HG02981 (cell line): ENCODE data around the gene LDLRAP1.
"Not testable (repeated sequence)": the region's sequence is repeated elsewhere in the genome, so short reads cannot be mapped to it uniquely, and the experiment has no call there.

Source experiments
- ATAC-seq: cut with Tn5 transposase; IDR thresholded peaks from one replicate; pipeline ENCODE4 v1.9.1; 2021; ENCODE audit warnings: mild to moderate bottlenecking, moderate library complexity; ENCODE audit not compliant: unreplicated experiment

LDLRAP1 gene

DNA sequence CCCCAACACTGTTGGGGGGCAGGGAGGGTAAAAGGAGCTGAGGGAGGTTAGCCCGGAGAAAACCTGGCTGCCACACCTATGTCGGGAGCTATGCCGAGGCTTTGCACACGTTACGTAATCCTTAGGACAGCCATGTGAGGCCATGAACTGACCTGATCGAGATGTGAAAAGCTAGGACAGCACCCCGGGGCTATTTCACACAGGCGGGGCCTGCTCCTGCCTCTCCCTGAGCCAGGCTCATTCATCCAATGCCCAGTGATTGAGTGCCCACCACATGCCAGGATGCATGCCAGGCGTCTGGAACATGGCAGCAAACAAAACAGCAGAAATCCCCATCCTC is 30.2 kb downstream of the LDLRAP1 start:
- ATAC-seq, result no peak

DNA sequence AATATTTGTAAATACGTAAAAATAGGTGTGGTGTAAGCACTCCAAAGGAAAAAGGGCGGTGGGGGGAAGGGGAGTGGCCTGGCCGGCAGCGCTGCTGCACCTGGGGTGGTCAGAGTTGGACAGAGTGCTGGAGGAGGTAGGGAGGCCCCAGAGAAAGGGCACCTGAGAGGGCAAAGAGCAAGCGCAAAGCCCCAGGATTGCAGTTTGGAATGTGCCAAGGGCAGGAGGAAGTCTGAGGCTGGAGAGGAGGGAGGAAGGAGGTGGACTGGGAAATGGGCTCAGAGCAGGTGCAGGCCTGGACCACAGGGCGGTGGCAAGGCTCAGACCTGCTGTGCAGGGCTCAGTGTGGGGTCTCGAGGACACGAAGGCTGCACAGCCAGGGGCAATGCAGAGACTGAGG is 30.6 kb downstream of the LDLRAP1 start:
- no peak for ATAC-seq

DNA sequence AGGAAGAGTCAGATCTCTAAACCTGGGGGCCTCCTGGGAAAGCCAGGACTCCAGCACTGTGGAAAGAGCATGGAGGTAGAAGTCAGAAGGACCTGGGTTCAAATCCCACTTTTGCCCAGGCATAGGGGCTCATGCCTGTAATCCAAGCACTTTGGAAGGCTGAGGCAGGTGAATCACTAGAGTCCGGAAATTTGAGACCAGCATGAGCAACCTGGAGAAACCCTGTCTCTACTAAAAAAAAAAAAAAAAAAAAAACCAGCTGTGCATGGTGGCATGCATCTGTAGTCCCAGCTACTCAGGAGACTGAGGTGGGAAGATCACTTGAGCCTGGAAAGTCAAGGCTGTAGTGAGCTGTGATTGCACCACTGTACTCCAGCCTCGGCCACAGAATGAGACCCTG is 31.8 kb downstream of the LDLRAP1 start:
- no peak for ATAC-seq

DNA sequence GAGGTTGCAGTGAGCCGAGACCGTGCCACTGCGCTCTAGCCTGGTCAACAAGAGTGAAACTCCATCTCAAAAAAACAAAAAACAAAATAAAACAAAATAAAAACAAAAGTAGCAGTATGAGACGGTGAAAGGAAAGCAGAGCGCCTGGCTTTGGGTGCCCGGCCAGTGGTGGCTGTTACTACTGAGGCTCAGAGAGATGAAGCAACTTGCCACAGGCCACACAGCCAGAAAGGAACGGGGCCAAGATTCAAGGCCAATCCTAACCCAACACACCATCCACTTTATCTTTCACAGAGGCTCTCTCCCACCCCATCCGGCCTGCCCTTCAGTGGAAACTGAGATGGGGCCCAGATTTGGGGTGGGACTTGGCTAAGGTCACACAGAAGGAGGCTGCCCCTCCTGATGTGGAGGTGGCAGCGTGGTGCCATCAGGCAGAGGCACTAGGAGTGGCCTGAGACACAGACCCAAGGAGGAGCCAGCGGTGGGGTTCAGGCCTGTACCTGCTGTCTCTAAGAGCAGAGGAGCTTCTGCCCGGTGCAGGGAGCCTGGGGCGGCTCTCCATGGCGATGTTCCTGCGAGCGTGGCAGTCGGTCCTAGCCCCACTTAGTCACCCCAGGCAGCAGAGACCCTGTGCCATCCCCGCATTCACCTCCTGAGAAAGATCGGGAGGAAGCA is 33.2 kb downstream of the LDLRAP1 start:
- no peak for ATAC-seq

DNA sequence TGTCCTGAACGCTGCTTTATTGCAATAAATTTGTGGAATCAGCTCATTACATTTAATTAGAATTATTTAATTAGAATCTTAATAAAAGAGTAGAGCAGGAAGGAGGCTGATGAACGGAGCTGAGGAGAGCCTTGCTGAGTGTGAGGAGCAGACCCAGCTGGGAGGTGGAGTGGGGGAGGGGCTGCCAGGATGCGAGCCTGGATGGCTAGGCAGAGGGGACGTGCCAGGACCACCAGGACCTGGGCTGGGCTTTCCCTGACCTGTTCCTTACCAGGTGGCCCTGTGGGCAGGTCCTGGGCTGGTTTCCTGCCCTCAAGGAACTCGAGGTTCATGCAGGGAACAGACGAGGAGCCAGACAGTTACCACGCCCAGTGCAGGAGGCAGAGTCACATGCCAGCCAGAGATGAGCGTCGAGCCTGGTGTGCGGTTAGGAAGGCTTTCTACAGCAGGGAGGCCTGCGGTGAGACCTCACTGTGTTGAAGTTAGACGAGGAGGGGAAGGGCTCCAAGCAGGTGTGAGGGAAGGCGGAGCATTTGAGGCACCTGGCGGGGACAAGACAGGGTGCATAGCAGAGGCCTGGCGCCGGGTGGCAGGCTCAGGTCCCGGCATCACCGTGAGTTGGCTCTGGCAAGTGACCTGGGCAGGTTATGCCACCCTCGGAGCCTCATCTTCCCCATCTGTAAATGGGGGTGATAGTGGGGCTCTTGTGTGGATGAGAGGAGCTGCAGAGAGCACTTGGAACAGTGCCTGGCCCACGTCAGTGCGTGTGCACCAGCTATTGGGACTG is 33.9 kb downstream of the LDLRAP1 start:
- no peak for ATAC-seq

DNA sequence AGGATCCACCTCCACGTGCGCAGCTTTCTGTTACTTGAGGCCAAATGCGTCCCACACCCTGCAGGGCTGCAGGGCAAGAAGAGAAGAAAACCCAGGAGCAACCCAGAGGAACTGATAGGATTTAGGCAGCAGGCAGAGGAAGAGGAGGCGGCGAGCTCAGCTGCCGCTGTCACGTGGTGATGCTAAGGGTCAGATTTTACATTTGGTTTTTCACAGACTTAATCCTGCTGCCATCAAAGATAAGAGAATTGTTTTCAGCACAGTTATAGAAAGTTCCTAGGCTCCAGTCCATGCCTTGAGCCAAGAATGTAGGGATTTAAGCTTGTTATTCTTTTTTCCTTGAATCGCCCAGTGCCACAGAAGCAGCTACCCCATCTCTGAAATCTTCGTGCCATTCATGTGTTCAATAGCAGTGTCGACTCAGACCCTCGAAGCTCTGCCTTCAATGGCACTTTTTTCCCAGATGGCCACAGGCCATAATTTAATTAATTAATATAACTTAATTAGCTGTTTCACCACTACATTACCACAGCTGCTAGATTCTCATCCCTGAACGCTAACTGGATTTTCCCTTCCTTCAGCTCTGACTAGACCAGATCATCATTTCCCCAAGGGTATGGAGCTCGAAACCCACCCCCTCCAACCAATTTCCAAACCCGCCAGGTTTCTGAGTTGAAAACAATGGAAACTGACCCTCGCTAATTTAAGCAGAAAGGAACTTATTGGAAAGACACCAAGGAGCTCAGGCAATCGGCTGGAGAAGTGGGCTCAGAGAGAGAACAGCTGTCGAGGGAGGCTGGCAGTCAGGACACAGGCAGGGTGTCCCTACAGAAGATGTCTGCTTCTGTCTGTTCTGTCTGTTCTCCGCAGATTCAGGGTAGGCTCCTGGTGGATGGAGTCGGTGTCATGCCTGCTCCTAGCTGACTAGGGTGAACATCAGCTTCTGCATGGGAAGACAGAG is 36.2 kb downstream of the LDLRAP1 start:
- no peak for ATAC-seq

DNA sequence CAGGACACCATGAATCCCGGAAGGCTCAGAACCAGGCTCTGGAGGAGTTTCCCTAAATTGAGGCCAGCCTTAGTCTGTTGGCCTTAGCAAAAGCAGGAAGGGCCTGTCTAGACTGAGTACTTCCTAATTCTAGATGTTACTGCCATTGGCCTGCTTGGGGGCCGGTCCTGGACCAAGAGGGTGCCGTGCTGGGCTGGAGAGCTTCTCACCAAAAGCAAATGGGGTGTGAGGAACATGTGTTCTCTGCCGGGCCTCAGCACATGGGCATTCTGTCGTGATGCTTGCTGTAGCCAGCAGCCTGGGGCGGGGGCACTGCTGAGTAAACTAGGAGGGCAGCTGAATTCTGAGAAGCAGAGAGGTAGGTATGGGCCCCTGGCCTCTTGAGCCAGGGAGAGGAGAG is 37.5 kb downstream of the LDLRAP1 start:
- no peak for ATAC-seq

DNA sequence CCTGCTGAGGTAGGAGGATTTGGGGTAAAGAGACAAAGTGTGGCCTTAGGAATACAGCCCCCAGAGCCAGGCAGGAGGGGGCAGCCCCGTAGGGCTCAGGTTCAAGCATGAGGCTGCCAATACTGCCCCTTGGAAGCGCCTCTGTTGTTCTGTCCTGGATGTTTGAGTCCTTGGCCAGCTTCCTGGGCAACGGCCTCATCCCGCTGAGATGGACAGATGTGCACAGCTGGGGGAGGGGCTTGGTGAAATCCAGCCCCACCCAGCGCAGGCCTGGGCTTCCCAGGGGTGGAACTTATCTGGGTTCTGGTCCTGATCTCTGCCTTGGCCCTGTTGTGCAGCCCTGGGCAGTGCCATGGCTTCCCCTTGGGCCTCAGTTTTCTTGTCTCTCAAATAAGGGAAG is 38.4 kb downstream of the LDLRAP1 start:
- no peak for ATAC-seq

DNA sequence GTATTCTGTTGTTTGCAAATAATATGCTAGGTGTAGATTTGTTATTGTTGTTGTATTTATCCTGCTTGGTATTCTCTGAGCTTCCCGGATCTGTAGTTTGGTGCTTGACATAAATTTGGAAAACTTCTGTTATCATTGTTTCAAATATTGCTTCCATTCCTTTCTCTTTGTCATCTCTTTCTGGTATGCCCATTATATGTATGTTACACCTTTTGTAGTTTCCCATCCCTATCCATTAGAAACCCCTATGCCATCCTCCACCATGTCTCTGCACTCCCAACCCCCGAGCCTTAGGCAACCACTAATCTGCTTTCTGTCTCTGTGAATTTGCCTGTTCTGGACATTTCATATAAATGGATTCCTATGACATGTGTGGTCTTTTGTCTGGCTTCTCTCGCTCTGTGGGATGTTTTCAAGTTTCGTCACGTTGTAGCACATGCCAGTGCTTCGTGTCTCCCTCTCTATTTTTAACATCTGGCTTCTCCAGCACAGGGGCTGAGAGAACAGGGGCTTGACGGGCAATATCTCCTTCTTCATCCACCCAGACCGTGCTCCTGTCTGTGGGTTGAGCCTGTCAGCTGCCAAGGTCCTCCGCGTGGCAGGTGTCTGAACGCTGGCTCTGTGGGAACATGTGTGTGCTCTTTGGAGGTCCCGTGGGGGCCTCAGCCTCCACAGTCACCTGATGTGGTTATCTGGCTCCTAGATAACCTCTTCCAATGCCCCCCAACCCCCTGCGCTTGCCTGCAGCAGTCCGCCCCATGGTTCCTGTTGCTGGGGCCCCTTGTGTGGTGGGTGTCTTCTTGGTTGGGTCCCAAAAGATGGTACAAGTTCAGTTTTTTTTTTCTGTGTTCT is 40.3 kb downstream of the LDLRAP1 start:
- ATAC-seq, result no peak

DNA sequence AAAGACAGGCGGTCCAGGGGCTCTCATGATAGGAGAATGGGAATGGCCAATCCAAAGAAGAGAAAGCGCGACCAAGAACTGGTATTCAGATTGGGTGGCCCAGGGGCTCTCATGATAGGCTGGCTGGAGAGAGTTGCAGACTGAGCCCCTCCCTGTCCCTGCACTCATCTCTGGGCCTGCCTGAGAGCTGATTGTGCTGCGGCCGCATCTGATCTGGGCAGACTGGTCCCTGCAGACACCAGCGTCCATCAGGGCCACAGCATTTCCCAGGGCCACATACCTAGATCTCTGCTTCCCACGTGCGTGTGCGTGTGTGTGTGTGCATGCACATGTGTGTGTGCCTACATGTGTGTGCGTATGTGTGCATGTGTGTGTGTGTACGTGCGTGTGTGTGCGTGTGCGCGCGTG is 42.8 kb downstream of the LDLRAP1 start:
- no peak for ATAC-seq

DNA sequence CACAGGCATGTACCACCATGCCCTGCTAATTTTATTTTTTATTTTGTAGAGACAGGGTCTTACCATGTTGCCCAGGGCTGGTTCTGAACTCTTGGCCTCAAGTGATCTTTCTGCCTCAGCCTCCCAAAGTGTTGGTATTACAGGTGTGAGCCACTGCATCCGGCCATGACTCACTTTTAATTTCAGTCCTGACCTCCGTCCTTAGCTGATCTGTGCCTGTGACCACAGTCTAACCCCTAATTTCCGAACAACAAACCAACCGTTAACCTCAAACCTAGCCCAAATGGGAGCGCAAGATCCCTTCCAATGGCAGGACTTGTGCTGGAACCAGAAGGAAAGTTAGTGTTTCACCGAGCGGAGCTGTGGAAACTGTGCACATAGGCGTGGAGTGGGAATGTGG is 43.9 kb downstream of the LDLRAP1 start:
- no peak for ATAC-seq

DNA sequence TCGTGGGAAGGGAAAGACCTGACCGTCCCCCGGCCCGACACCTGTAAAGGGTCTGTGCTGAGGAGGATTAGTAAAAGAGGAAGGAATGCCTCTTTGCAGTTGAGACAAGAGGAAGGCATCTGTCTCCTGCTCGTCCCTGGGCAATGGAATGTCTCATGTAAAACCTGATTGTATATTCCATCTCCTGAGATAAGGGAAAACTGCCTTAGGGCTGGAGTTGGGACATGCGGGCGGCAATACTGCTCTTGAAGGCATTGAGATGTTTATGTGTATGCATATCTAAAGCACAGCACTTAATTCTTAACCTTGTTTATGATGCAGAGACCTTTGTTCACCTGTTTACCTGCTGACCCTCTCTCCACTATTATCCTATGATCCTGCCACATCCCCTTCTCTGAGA is 44.8 kb downstream of the LDLRAP1 start:
- ATAC-seq, result not testable (repeated sequence)

DNA sequence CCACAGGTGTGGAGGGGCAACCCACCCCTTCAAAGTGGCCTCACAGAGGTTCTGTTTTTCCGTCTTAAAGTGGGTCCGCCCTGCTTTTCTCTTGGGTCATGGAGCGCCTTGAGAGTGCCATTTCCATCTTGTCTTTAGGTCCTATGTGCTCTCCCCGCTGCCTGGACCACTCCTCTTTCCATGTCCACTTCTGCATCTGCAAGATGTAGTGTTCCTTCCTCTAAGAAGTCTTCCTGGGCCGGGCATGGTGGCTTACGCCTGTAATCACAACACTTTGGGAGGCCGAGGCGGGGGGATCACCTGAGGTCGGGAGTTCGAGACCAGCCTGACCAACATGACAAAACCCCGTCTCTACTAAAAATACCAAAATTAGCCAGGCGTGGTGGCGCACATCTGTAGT is 45.4 kb downstream of the LDLRAP1 start:
- ATAC-seq, result not testable (repeated sequence)

DNA sequence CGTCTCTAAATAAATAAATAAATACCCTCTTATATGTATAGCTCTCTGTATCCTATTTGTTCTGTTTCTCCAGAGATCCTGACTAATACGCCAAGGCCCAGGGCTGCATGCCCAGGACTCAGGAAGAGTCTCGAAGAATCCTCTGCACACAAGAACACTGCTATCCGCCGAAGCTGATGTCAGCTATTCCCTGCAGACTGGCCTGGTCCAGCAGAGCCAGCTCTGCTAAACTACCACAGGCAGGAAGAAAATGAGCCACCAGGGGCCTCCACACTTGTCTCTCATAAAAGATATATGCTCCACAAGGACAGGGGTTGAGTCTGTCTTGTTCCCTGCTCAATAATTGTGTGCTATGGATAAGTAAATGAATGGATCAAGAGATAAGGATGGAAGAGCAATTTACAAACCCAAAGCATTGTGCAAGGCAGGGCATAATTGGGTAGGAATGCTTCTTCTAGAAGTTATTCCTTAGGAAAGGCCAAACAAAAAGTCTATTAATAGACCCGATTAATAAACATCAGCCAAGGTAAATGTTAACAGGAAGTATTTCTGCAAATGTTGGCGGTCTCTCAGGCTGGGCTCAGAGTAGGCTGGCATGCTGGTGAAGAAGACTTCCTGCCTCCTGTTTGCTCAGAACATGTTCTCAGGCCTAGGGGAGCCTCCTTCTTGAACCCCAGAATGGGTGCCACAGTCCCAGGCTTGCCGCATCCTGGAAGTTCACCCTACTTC is 46.9 kb downstream of the LDLRAP1 start:
- no peak for ATAC-seq

DNA sequence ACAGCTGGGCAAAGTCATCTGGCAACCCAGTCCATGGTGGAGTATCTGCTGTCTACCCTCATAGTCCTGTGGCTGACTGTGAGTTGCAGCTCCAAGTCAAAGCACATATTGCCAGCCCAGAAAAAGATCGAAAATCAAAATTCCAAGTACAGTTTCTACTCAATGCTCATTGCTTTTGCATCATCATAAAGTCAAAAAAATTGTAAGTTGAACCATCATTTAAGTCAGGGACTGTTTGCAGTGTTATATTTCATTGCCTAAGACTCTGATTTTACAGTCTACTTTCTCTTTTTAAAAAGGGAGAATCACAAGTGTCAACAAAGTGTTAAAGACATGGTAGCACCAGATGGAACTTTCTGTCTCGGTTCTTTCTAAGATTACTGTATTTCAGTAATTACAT is 50.5 kb downstream of the LDLRAP1 start:
- ATAC-seq, result no peak

DNA sequence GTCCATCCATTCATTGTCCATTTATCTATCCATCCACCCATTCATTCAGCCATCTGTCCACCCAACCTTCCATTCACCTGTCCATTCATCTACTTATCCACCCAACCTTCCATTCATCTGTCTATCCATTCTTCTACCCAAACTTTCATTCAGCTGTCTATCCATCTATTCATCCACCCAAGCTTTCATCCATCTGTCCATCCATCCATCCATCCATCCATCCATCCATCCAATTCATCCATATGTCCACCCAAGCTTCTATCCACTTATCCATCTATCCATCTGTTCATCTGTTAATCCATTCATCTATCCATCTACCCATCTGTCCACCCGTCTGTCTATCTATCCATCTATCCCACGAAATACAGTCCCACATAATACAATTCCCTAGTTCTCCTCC is 51.6 kb downstream of the LDLRAP1 start:
- no peak for ATAC-seq

DNA sequence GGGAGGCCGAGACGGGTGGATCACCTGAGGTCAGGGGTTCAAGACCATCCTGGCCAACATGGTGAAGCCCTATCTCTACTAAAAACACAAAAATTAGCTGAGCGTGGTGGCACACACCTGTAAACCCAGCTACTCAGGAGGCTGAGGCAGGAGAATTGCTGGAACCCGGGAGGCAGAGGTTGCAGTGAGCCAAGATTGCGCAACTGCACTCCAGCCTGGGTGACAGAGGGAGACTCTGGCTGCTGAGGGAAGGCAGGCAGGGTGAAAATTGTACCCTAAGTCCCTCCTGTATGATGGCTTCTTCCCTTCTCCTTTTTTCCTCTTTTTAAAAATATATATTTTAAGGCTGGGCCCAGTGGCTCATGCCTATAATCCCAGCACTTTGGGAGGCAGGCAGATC is 53.2 kb downstream of the LDLRAP1 start:
- ATAC-seq, result not testable (repeated sequence)

DNA sequence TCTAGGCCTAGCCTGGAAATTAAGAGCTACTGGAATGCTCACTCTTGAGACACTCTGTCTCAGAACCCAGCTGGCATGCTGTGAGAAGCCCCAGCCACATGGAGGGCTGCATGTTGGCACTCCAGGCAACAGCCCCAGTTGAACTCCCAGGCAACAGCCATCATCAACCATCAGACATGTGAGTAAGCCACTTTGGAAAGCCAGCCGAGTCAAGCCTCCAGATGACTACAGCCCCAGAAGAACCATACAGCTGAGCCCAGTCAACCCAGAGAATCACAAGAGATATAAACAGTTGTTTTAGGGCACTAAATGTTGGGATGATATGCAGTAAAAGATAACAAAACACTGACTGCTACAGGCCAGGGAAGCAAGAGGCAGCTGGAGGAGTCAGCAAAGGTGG is 55.5 kb downstream of the LDLRAP1 start:
- no peak for ATAC-seq

DNA sequence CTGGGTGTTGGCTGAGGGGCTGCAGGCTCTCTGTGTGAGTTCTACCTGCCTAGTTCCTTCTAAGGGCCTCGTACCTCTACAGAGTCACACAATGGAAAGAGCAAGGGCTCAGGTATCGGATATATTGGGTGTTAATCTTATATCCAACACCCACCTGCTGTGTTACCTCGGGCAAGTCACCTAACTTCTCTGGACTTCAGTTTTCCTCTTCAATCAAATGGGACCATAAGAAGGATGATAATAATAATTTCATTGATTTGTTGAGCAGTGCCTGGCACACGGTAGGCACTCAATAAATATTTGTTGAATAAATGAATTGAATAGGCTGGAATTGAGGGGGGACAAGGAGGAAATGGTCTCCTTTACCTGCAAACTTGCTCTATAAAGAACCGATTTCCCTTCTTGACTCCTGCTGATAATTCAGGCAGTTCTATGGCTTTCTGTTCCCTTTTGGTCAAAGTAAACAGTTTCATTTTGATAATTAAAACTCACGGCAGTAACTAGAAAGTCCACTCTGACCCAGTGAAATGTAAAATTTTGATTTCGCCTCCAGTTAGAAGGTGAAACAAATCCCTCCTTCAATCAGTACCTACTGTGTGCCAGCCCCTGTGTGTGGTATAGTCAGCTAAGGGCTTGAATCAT is 56.7 kb downstream of the LDLRAP1 start:
- no peak for ATAC-seq
